ENCODE data around the gene ACSF3. TPM values are rescaled to one million over a fixed set of nuclear protein-coding genes. Genes with fewer than 3 reads are reported as not detected.

ACSF3 gene
- polyA plus RNA-seq, 1 donor from 2014 or later: 20.8 TPM

- Histone ChIP-seq H2AFZ (ENCODE audit: low read depth, low read length) (no peak overlapping the region), H3K27ac (ENCODE audit: low read length) (no peak overlapping the region), H3K79me2 (replicated peaks; ENCODE audit: insufficient read depth, low read length) (no peaks in the 10 kb centered on the region), H3K9me3 (ENCODE audit: low read length) (no peaks in the 10 kb centered on the region), H3K9me2 (ENCODE audit: insufficient read depth, low read length) (no peaks in the 10 kb centered on the region), H3F3A (ENCODE audit: insufficient read depth, low read length, poor library complexity, severe bottlenecking) (no peaks in the 10 kb centered on the region), H3K4me3 (ENCODE audit: low read length) (no peak overlapping the region), H3K27me3 (ENCODE audit: insufficient read depth, low read depth, low read length) (no peaks in the 10 kb centered on the region), H3K9ac (ENCODE audit: low read length) (no peak overlapping the region), H3K36me3 (ENCODE audit: insufficient read depth, low read length) (no peaks in the 10 kb centered on the region), H3K4me2 (ENCODE audit: low read length) (no peak overlapping the region), H4K20me1 (ENCODE audit: insufficient read depth) (no peaks in the 10 kb centered on the region)
- TF ChIP-seq CTCF (IDR thresholded peaks at IDR 0.05; ENCODE audit: poor library complexity, severe bottlenecking) (no peak), RAD21 (conservative IDR thresholded peaks at IDR 0.05) (no peak), EZH2 (IDR thresholded peaks at IDR 0.05; ENCODE audit: borderline replicate concordance, insufficient read depth, low read length, poor library complexity, severe bottlenecking) (no peak), EP300 (conservative IDR thresholded peaks at IDR 0.05; ENCODE audit: poor library complexity, severe bottlenecking) (no peak), SMC3 (conservative IDR thresholded peaks at IDR 0.05; ENCODE audit: poor library complexity) (no peak), MXI1 (conservative IDR thresholded peaks at IDR 0.05; ENCODE audit: poor library complexity, severe bottlenecking) (no peak), TAF1 (IDR thresholded peaks at IDR 0.05; ENCODE audit: low read depth) (no peak)
These were observed 83.8 kb downstream of the ACSF3 start for GRCh38 chr16:89177501-89177900.

- Histone ChIP-seq H3K4me2 (ENCODE audit: low read length) (no peak overlapping the region), H3K79me2 (replicated peaks; ENCODE audit: insufficient read depth, low read length) (no peaks in the 10 kb centered on the region), H3K9me3 (ENCODE audit: low read length) (no peaks in the 10 kb centered on the region), H3K9ac (ENCODE audit: low read length) (no peak overlapping the region), H3K27me3 (ENCODE audit: insufficient read depth, low read depth, low read length) (no peaks in the 10 kb centered on the region), H2AFZ (ENCODE audit: low read depth, low read length) (no peak overlapping the region), H3K9me2 (ENCODE audit: insufficient read depth, low read length) (no peaks in the 10 kb centered on the region), H3K36me3 (ENCODE audit: insufficient read depth, low read length) (no peaks in the 10 kb centered on the region), H4K20me1 (ENCODE audit: insufficient read depth) (no peaks in the 10 kb centered on the region), H3K4me3 (ENCODE audit: low read length) (no peak overlapping the region), H3K27ac (ENCODE audit: low read length) (no peak overlapping the region), H3F3A (ENCODE audit: insufficient read depth, low read length, poor library complexity, severe bottlenecking) (no peaks in the 10 kb centered on the region)
- no peak for TF ChIP-seq CTCF (IDR thresholded peaks at IDR 0.05; ENCODE audit: poor library complexity, severe bottlenecking)
- no peak for TF ChIP-seq POLR2AphosphoS5 (IDR thresholded peaks at IDR 0.05)
- no peak for TF ChIP-seq REST (IDR thresholded peaks at IDR 0.05; ENCODE audit: borderline replicate concordance)
- no peak for TF ChIP-seq EZH2 (IDR thresholded peaks at IDR 0.05; ENCODE audit: borderline replicate concordance, insufficient read depth, low read length, poor library complexity, severe bottlenecking)
- TF ChIP-seq MXI1 (conservative IDR thresholded peaks at IDR 0.05; ENCODE audit: poor library complexity, severe bottlenecking): no peak
- TF ChIP-seq SMC3 (conservative IDR thresholded peaks at IDR 0.05; ENCODE audit: poor library complexity): no peak
- no peak for TF ChIP-seq RAD21 (conservative IDR thresholded peaks at IDR 0.05)
- TF ChIP-seq EP300 (conservative IDR thresholded peaks at IDR 0.05; ENCODE audit: poor library complexity, severe bottlenecking): no peak
- TF ChIP-seq TAF1 (IDR thresholded peaks at IDR 0.05; ENCODE audit: low read depth): no peak
These were observed 84.9 kb downstream of the ACSF3 start for GRCh38 chr16:89178453-89179147.

Measured in neural cell (in vitro differentiated cells).